ENCODE data around the gene CA10.
A peak's percentile ranks its signal among the peaks of the same experiment; 100 is the strongest.

The CA10 gene

GRCh38 chr17:51946311-51946710, 212.2 kb downstream of the CA10 start:
- DNase-seq = no peak

GRCh38 chr17:51941272-51941671, 217.2 kb downstream of the CA10 start:
- no peak for DNase-seq

GRCh38 chr17:51937264-51937663, 221.2 kb downstream of the CA10 start:
- DNase-seq = no peak

- peak; percentile 14 for DNase-seq
Observed at GRCh38 chr17:51935477-51935876, 223.0 kb downstream of the CA10 start.

- peak; percentile 40 for DNase-seq
Observed at GRCh38 chr17:51933647-51934046, 224.9 kb downstream of the CA10 start.

GRCh38 chr17:51926448-51926847, 232.1 kb downstream of the CA10 start:
- no peak for DNase-seq

GRCh38 chr17:51921500-51921899, 237.0 kb downstream of the CA10 start:
- DNase-seq = no peak

- no peak for DNase-seq
Observed at GRCh38 chr17:51914577-51914976, 243.9 kb downstream of the CA10 start.

GRCh38 chr17:51913491-51914205, 244.9 kb downstream of the CA10 start:
- DNase-seq = no peak

GRCh38 chr17:51912939-51913338, 245.6 kb downstream of the CA10 start:
- no peak for DNase-seq

- no peak for DNase-seq
Observed at GRCh38 chr17:51911237-51911636, 247.3 kb downstream of the CA10 start.

- DNase-seq = no peak
Observed at GRCh38 chr17:51909971-51910370, 248.5 kb downstream of the CA10 start.

- DNase-seq = no peak
Observed at GRCh38 chr17:51908841-51909537, 249.5 kb downstream of the CA10 start.

GRCh38 chr17:51907041-51907440, 251.5 kb downstream of the CA10 start:
- no peak for DNase-seq

GRCh38 chr17:51904379-51904778, 254.1 kb downstream of the CA10 start:
- no peak for DNase-seq

GRCh38 chr17:51901242-51901641, 257.3 kb downstream of the CA10 start:
- no peak for DNase-seq

- DNase-seq = no peak
Observed at GRCh38 chr17:51891936-51892335, 266.6 kb downstream of the CA10 start.

- no peak for DNase-seq
Observed at GRCh38 chr17:51890710-51891109, 267.8 kb downstream of the CA10 start.

GRCh38 chr17:51888816-51889215, 269.7 kb downstream of the CA10 start:
- DNase-seq = peak; percentile 19

- no peak for DNase-seq
Observed at GRCh38 chr17:51876986-51877385, 281.5 kb downstream of the CA10 start.

GRCh38 chr17:51873302-51873701, 285.2 kb downstream of the CA10 start:
- DNase-seq = no peak

GRCh38 chr17:51869387-51869786, 289.1 kb downstream of the CA10 start:
- DNase-seq = no peak

GRCh38 chr17:51860954-51861561, 297.5 kb downstream of the CA10 start:
- peak; percentile 22 for DNase-seq

GRCh38 chr17:51857052-51857597, 301.4 kb downstream of the CA10 start:
- DNase-seq = no peak
